HG03103 (cell line): ENCODE results near the gene MRPL49.

ENCODE experiments used
- ATAC-seq: cut with Tn5 transposase; IDR thresholded peaks from one replicate; pipeline ENCODE4 v1.9.1; 2021; ENCODE audit warnings: low read depth; ENCODE audit not compliant: unreplicated experiment

MRPL49 gene

DNA sequence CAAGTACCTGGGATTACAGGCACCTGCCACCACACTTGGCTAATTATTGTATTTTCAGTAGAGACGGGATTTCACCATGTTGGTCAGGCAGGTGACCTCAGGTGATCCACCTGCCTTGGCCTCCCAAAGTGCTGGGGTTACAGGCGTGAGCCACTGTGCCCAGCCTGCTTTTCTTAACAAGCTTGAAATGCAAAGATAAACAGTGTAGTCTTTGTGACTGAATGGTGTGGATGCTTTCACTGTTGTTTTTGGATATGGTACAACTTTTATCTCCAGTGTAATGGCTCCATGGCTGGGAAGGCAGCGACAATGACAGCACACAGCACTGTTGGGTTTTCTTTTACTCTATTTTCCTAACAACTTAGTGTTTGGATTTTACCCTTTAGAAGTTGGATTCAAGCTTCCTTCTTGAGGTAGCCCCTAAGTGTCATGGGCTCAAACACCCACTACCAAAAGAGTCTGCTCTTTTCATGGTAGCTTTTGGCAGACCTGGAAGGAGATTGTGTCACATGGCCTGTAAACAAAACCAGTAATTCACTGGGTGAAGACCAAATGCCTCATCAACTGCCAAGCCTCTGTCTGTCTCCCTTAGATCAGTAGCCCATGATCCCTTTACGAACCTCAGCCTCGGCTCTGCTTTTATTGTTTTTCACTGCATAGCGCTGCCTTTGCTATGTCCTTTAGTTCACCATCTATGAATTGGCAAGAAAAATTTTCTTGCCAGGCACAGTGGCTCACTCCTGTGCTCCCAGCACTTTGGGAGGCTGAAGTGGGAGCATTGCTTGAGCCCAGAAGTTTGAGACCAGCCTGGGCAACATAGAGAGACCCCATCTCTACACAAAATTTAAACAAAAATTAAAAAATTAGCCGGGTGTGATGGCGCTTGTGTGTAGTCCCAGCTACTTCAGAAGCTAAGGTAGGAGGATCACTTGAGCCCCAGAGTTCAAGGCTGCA, 19.7 kb upstream of the MRPL49 start:
- ATAC-seq = no peak

DNA sequence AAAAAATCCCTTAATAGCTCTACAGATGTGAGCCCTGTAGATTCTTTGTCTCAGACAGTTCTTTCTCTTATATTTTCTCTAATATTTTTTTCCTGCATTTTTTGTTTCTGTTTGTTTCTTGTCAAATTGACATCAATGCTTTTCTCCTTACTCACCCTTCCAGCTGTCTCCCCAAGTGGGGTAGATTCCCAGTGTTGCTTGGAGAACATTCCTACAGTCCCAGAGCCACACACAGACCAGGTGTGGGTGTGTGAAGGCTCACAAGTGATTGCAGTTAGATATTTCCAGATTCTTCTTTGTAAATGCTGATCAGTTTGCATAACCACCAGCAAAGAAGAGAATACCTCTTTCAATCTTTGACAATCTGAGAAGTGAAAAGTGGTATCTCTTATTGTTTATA, 18.6 kb upstream of the MRPL49 start:
- no peak for ATAC-seq

DNA sequence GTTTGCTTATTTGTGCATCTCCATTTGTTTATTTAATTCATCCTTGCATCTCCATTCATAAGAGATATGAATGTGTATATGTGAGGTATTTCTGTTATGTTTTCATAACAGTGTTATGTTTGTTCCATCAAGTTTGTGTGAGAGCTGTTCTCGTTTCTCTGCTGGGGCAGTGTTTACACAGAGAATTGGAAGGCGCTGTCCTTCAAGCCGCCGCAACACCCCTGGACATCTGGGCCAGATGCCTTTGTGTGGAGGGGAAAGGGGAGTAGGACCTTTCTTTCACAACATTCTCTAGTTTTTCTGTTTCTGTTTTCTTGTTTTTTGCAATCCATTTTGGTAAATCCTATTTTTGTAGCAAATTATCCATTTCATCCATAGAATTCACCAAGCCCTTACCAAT, 17.5 kb upstream of the MRPL49 start:
- no peak for ATAC-seq

DNA sequence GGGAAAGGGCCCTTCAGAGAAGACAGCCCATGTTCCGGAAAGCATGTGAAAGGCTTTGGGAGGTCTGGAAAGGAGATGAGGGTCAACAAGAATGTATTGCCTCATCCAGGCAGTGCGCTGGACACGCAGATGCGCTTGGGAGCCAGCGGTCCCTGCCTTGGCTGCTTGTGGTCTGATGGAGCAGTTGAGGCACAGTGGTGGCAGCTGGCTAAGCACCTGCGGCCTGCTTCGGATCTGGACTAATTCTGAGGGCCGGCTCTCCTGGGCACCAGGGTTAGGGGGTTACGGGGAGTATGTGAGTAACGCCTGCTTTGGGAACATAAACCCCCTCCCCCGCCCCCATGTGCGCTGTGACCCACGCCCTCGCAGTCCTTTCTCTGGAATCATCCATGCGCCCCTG, 15.0 kb upstream of the MRPL49 start:
- ATAC-seq = no peak

DNA sequence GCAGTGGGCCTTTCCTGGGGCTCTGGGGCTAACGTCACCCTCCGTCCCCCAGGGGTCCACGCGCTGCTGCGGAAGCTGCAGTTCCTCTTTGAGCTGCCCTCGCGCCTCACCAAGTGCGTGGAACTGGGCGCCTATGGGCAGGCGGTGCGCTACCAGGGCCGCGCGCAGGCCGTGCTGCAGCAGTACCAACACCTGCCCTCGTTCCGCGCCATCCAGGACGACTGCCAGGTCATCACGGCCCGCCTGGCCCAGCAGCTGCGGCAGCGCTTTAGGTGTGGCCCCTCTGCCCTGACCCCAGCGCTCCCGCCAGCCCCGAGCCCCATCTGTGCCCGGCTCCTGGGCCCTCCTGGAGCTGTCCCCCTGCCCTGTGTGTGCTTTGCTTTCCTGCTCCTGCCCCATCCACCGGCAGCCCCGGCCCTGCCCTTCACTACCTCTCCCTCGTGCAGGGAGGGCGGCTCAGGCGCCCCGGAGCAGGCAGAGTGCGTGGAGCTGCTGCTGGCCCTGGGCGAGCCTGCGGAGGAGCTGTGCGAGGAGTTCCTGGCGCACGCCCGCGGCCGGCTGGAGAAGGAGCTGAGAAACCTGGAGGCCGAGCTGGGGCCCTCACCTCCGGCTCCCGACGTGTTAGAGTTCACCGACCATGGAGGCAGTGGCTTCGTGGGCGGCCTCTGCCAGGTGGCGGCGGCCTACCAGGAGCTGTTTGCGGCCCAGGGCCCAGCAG, 14.2 kb upstream of the MRPL49 start:
- ATAC-seq = no peak

DNA sequence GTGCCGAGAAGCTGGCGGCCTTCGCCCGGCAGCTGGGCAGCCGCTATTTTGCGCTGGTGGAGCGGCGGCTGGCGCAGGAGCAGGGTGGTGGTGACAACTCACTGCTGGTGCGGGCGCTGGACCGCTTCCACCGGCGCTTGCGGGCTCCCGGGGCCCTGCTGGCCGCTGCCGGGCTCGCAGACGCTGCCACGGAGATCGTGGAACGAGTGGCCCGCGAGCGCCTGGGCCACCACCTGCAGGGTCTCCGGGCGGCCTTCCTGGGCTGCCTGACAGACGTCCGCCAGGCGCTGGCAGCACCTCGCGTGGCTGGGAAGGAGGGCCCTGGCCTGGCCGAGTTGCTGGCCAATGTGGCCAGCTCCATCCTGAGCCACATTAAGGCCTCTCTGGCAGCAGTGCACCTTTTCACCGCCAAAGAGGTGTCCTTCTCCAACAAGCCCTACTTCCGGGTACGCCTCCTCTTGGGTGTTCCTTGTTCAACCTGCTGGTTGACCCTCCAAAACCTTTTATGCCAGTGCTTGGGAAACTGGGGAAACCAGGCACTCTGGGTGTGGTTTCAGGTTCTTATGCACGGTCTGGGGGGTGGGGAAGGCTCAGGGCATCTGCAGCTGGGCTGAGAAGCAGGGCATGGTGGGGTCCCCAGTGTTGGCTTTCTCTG, 13.5 kb upstream of the MRPL49 start:
- no peak for ATAC-seq

DNA sequence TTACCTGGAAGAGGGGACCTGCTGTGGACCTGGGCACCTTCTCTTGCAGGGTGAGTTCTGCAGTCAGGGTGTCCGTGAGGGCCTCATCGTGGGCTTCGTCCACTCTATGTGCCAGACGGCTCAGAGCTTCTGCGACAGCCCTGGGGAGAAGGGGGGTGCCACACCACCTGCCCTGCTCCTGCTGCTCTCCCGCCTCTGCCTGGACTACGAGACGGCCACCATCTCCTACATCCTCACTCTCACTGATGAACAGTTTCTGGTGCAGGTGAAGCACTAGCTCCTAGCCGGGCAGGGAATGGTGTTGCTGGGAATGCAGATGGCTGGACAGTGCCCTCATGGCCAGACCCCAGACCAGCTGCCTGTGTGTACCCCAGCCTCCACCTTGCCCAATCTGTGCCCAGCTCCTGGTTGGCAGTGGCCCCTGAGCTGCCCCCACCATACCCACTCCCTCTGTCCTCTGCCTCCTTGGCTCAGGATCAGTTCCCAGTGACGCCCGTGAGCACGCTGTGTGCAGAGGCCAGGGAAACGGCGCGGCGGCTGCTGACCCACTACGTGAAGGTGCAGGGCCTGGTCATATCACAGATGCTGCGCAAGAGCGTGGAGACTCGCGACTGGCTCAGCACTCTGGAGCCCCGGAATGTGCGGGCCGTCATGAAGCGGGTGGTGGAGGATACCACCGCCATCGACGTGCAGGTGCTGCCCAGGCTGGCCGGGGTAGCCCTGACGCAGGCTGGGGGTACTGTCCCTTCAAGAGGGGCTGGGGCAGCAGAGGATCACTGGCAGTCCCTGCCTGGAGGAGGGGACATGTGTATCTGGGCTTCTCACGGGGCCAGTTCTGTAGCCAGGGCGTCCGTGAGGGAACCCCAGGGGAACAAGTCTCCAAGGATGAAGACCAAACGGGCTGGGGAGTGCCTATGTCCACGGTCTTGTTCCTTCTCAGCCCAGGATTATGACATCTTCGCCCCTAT, 12.6 kb upstream of the MRPL49 start:
- ATAC-seq = no peak

DNA sequence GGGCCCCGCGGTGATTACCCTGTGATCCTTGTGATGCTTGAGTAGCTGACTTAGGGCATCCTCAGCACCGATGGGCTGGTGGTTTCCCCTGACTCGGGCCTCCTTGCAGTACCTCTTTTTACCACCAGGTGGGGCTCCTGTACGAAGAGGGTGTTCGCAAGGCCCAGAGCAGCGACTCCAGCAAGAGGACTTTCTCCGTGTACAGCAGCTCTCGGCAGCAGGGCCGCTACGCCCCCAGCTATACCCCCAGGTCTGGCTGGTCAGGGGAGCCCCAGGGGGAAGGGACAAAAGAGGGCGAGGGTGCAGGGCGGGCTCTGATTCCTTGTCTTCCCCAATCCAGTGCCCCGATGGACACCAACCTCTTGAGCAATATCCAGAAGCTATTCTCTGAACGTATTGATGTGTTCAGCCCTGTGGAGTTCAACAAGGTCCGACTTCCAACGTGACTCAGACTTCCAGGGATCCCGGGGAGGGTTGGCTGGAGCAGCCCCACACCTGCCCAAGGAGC, 11.7 kb upstream of the MRPL49 start:
- ATAC-seq = no peak

DNA sequence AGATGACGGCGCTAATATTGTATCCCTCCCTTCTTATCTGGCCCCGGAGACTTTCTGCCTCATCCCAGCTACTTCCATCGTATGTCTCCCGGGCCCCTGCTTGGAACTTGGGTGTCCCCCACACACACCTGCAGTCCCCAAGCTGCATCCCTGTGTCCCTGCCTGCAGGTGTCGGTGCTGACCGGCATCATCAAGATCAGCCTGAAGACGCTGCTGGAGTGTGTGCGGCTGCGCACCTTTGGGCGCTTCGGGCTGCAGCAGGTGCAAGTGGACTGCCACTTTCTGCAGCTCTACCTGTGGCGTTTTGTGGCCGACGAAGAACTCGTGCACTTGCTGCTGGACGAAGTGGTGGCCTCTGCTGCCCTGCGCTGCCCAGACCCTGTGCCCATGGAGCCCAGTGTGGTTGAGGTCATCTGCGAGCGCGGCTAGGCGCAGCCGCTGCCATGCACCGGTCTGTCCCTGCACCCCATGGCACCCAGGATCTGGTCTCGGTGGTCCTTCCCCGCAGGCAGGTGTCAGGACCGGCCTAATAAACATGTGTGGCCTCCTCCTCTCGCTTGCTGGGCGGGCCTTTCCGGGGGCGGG, 10.9 kb upstream of the MRPL49 start:
- no peak for ATAC-seq

DNA sequence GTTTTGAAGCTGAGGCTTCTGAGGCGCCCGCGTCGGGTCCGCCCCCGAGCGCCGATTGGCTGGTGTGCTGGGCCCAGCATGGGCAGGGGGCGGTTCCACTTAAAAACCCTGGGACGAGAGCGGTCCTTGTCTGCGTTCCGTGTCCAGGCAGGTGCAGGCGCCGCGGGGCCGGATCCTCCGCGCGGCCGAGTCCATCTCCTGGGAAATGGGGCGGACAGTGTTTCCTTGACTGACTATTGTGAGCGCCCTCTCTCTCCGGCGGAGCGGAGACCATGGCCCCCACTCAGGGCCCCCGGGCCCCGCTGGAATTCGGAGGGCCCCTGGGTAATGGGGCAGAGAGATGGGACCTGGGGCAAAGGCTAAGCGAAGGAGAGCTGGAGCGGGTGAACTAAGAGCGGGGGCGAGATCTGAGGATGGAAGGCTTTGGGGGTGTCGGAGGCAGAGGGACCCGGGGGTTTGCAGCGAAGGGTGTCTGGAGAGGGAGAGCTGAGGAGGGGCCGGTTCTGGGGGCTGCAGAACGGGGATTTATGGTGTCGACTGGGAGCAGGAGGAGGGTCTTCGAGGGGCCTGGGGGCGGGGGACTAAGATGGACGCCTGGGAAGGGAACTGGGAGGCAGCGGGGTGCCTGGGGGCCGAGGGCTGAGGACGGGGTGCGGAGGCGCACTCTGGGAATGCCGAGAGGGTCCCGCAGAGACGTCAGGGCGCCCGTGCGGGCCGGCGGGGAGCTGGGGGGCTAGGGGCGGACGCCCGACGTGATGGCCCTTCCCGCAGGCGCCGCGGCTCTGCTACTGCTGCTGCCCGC, 10.2 kb upstream of the MRPL49 start, which contains the start of gene TM7SF2:
Gene TM7SF2, plus strand, starts transcription at position 129 of the 802 bp plus-strand sequence. Its CDS starts 144 bp downstream, at position 273.
- ATAC-seq = peak; percentile 46

DNA sequence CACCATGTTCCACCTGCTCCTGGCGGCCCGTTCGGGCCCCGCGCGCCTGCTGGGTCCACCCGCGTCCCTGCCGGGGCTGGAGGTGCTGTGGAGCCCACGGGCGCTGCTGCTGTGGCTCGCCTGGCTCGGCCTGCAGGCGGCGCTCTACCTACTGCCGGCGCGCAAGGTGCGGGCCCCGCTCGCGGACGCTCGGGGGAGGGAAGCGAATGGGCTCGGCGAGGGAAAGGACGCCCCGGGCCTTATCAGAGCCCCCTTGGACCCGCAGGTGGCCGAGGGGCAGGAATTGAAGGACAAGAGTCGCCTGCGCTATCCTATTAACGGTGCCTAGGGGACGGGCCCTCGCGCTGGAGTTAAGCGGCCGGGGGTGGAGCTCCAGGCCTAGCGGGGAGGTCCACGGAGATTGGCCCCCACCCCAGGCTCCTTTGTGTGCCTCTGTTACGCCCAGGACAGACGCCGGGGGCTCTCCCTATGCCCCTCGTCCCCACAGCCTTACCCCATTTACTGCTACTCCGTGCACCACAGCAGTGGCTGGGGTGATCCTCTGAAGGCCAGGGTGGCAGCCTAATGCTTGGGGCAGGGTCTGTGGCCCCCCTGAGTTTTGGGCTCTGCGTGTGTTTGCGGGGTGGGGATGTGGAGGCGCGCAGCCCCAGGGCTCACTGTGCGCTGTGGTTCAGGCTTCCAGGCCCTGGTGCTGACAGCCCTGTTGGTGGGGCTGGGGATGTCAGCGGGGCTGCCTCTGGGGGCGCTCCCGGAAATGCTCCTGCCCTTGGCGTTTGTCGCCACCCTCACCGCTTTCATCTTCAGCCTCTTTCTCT, 9.4 kb upstream of the MRPL49 start:
- peak; percentile 29 for ATAC-seq

DNA sequence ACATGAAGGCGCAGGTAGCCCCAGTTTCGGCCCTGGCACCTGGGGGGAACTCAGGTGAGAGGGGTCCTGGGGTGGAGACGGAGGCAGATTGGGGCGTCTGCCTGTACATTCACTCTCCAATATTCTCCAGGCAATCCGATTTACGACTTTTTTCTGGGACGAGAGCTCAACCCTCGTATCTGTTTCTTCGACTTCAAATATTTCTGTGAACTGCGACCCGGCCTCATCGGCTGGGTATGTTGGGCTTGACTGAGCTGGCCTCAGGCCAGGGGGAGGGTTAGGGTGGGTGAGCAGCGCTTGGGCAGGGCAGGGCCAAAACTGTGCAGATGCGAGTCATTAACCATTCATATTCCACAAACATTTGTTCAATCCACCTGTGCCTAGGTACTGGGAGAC, 8.8 kb upstream of the MRPL49 start:
- no peak for ATAC-seq

DNA sequence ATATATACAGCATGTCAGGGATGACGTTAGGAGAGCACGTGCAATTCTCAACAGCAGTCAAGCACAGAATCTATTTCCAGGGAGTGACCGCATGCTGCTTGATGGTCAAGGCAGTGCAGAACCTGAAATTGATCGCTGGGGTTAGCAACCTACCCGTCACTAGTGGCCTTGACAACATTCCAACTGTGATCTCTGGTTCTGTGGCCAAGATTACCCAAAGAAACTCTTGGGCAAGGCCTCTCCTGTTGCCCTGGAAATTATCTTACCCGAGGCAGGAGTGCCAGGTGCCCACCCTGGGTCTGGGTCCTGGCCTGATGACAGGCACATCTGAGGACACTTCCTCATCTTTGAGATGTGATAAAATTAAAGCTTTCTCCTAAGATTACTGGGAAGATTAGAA, 8.3 kb upstream of the MRPL49 start:
- ATAC-seq = no peak

DNA sequence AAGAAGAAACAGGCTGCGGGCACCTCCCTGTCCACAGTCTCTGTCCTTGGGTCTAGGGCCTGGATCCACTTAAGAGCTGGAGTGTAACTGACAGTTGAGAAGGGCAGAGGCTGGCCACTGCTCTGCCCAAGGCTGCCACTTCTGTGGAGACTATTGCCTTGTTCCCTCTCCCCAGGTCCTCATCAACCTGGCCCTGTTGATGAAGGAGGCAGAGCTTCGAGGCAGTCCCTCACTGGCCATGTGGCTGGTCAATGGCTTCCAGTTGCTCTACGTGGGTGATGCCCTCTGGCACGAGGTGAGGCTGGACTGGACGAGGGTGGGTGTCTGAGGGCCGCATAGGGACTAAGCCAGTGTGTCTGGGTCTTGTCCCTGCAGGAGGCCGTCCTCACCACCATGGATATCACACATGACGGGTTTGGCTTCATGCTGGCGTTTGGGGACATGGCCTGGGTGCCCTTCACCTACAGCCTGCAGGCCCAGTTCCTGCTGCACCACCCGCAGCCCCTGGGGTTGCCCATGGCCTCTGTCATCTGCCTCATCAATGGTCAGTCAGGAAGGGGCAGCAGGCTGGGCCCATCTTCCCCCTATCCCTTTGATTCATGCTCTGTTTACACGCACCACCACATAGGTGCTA, 7.5 kb upstream of the MRPL49 start:
- no peak for ATAC-seq

DNA sequence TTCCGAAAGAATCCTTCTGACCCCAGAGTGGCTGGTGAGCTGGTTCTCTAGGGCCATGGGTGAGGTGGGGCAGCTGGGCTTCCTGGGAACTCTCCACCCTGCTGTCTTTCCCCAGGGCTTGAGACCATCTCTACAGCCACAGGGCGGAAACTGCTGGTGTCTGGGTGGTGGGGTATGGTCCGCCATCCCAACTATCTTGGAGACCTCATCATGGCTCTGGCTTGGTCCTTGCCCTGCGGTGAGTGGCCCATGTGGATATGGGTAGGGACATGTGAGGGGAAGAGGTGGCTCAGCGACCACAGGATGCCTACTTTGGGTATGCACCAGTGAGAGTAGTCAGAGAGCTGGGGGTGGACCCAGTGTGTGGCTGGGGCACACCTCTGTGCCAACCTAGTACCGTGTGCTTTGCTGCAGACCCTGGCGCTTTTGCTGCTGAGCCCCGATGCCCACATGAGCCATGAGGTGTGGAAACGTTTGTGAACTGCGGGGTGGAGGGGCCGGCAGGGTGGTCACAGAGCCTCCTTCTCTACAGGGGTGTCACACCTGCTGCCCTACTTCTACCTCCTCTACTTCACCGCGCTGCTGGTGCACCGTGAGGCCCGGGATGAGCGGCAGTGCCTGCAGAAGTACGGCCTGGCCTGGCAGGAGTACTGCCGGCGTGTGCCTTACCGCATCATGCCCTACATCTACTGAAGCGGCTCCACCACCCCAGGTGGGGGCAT, 6.6 kb upstream of the MRPL49 start:
- no peak for ATAC-seq

DNA sequence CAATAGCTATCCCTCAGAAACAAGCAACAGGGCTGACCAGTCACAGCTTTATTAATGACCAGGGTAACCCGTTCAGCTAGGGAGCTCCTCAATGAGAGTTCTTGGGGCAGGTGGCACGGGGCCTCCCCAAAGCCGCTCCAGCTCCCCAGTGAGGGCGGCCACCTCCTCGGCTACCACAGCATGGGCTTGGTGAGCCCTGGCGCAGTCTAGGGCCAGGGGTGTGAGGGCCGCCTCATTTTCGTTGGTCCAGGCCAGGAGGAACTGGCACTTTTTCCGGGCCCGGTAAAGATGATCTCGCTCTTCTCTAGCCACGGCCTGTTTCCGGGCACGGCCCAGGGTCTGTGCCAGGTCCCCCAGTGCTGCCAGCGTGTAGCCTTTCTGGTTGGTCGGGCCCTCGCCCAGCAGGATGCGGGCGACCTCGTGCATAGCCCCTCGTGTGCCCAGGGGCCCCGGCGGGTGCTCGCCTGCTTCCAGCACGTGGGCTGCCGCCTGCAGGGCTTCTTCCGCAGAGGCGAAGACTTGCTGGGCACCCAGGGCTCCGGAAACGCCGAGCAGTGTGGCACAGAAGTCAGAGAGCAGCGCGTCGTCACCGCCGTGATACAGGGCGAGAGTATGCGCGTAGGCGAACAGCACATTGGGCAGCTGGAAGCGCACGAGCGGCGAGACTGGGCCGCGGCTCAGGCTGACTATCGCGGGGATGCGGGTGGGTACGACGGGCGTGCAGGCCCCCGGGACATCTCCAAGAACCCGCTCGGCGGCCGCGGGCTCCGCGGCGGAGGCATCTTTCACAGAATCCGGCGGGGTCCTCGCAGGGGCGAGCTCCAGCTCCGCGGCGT, 5.5 kb upstream of the MRPL49 start:
- no peak for ATAC-seq
